Peyer's patch (tissue), 4 donors: Measurements from ENCODE around the gene EXOSC2.
A peak's percentile ranks its signal among the peaks of the same experiment; 100 is the strongest.

ENCODE experiments used
- CTCF ChIP-seq, 6 experiments: fragments of 450-650 bp in 4 of 6; fragments of 200-600 bp in 2 of 6; sonication (generic) in 1 of 6; IDR thresholded peaks; one replicate each; pipeline ENCODE4 v1.5.1; 2017 to 2019; ENCODE audit warnings: antibody characterized with exemption in 6 of 6, mild to moderate bottlenecking in 3 of 6, moderate library complexity in 1 of 6
- POLR2A ChIP-seq, 2 donors: fragments of 450-650 bp; IDR thresholded peaks; one replicate each; pipeline ENCODE4 v1.5.1; 2017; ENCODE audit warnings: antibody characterized with exemption in 2 of 2, mild to moderate bottlenecking in 2 of 2, moderate library complexity in 2 of 2

- TF ChIP-seq CTCF (IDR thresholded peaks at IDR 0.05), result peak; percentile 57 to 84 (median 79)
- TF ChIP-seq POLR2A (IDR thresholded peaks at IDR 0.05), result no peak
Observed at GRCh38 chr9:130707225-130707976, 13.8 kb downstream of the EXOSC2 start.
